Astrocyte of the cerebellum (primary cell): ENCODE measurements around the gene NINJ2.

ENCODE experiments used
- DNase-seq: peaks from one replicate; pipeline ENCODE4 v3.0.0-alpha.2; 2011; ENCODE audit warnings: low read depth
- H3K4me3 ChIP-seq: 2 replicates; pipeline ENCODE4 v1.5.1; 2011; ENCODE audit warnings: mild to moderate bottlenecking, low read depth, low read length, moderate library complexity
- in situ Hi-C: cut with HindIII; loops from 2 replicates; pipeline ENCODE4 v1.10.0; 2017; ENCODE audit warnings: low sequenced_read_pairs
- TF ChIP-seq, protein P1 (sequence below): IDR thresholded peaks from 2 replicates; pipeline ENCODE4 v1.5.1; 2012; ENCODE audit warnings: low read length, low read depth, moderate library complexity, mild to moderate bottlenecking; ENCODE audit errors: missing control alignments

The NINJ2 gene

GRCh38 chr12:591167-592023 is 71.8 kb downstream of the NINJ2 start:
- TF ChIP-seq, protein P1, sequence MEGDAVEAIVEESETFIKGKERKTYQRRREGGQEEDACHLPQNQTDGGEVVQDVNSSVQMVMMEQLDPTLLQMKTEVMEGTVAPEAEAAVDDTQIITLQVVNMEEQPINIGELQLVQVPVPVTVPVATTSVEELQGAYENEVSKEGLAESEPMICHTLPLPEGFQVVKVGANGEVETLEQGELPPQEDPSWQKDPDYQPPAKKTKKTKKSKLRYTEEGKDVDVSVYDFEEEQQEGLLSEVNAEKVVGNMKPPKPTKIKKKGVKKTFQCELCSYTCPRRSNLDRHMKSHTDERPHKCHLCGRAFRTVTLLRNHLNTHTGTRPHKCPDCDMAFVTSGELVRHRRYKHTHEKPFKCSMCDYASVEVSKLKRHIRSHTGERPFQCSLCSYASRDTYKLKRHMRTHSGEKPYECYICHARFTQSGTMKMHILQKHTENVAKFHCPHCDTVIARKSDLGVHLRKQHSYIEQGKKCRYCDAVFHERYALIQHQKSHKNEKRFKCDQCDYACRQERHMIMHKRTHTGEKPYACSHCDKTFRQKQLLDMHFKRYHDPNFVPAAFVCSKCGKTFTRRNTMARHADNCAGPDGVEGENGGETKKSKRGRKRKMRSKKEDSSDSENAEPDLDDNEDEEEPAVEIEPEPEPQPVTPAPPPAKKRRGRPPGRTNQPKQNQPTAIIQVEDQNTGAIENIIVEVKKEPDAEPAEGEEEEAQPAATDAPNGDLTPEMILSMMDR: no peak
- in situ Hi-C loops: no loop called here
- DNase-seq: no peak
- no peak overlapping the region for H3K4me3 ChIP-seq

GRCh38 chr12:590206-590750 is 73.0 kb downstream of the NINJ2 start:
- no peak for DNase-seq
- H3K4me3 ChIP-seq: no peak overlapping the region
- TF ChIP-seq, protein P1: no peak
- in situ Hi-C loops: no loop called here

- no peak overlapping the region for H3K4me3 ChIP-seq
- DNase-seq: no peak
- in situ Hi-C loops: no loop called here
- TF ChIP-seq, protein P1: no peak
Observed at GRCh38 chr12:588646-589045, 74.6 kb downstream of the NINJ2 start.

DNA sequence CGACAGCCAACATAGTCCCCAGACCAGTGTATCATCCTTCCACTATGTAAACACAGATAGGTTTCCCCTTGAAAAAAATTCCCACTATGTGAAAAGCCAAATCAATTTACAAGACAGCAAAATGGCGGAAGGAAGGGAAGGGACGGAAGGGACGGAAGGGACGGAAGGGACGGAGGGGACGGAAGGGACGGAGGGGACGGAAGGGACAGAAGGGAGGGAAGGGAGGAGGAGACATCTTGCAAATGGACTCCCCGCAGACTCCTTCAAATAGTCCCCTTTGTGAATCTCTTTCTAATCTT is 75.3 kb downstream of the NINJ2 start:
- no peak for DNase-seq
- no peak overlapping the region for H3K4me3 ChIP-seq
- in situ Hi-C loops: no loop called here
- TF ChIP-seq, protein P1: no peak

DNA sequence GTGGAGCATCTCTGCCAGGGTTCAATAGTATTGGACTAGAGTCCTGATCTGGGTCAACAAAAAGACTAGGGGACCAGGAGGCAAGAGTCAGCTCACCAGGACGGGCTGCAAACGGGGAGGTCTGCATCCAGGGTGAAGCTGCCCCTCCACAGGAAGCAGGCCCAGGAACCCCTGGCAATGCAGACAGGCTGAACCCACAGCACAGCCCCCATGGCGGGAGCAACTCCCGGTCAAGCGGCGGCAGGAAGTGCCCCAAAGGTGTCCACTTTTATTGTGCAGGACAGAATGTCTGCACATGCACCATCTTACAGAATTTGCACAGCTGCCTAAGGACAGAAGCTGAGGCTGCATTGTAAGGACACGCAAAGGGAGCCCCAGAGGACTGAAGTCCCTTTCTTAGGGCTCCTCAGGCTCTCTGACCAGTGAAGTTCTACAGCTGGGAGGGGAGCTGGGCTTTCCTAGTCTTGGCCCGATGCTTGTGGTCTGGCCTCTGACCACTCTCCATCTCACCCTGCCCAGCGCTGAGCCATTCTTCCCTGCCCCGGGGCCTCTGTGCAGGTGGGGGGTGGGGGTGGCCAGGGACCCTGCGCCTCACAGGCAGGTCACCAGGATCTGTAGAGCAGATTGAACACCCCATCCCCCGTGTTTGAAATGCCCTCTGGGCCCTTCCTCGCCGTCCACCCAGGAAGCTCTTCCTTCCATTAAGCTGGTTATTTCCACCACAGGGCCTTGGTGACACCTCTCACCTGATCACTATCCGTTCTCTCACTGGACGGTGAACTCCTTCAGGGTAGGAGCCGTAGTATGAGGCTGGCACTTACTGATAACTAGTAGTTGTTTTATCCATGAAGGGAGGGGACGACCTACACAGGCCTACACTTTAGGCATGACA is 75.9 kb downstream of the NINJ2 start:
- in situ Hi-C loops: no loop called here
- TF ChIP-seq, protein P1: no peak
- no peak overlapping the region for H3K4me3 ChIP-seq
- no peak for DNase-seq

- no peak overlapping the region for H3K4me3 ChIP-seq
- no peak for DNase-seq
- in situ Hi-C loops: no loop called here
- TF ChIP-seq, protein P1: no peak
Observed at GRCh38 chr12:586318-587071, 76.8 kb downstream of the NINJ2 start.
